CD1c-positive myeloid dendritic cell (primary cell): ENCODE data around the gene CREB3L4.
"Not testable (repeated sequence)": the region's sequence is repeated elsewhere in the genome, so short reads cannot be mapped to it uniquely, and the experiment has no call there.

Experiments used
- DNase-seq: peaks from one replicate; pipeline ENCODE4 v3.0.0-alpha.2; 2016; ENCODE audit errors: extremely low spot score

CREB3L4 gene

DNA sequence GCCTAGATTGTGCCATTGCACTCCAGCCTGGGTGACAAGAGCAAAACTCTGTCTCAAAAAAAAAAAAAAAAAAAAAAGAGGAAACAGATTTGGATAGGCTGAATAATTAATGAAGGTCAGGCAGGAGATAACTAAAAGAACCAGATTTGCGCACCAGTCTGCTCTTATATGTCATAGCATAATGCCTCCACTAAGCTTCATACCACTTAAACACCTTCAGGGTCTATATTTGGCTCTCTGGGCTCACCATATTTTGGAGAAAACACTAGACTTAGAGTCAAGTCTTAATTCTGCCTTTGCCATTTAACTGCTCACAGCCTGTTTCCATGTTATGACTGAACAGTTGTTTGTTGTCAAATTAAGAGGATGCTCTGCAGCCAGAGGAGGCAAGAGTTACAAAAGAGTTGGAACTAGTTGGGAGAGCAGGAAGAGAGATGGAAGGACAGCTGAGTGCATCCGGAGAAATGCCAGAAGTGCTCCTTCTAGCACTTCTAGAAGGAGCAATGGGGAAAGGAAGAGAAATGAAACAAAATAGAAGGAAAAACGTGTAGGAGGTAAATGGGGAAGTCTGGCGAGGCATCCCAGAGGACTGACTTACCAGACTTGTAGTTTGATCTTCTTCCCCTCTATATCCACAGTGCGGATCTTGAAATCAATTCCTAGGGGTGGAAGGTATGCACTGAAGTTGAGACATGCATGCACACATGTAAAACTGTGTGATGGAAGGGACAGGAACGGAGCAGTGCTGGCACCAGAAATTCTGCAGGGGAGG, 16.6 kb downstream of the CREB3L4 start:
- peak; percentile 61 for DNase-seq

DNA sequence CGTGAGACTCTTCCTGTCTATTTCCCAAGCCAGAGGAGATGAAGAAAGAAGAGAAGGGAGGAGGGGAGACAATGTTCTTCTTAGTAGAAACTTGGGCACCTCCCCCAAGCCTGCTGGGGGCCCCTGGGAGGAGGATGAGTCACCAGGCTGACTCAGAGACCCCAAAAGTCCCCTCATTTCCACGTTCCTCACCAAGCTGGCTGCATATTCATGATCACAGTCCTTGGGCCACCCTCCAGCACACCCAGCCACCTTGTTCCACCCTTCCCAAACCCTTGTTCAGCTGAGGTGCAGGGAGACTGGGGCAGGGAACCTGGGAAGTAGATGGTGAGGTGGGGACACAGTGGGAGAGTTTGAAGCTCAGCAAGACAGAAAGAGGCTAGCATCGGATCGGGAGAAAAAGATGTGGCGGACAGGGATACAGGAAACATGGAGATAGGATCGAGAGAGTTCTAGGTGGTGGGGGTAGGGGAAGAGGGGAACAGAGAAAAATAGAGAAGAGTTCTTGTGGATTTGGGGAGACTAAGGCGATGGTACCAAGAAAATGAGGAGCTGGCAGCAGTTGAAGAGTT, 17.7 kb downstream of the CREB3L4 start:
- peak; percentile 51 for DNase-seq

- DNase-seq = peak; percentile 72
These were observed 18.4 kb downstream of the CREB3L4 start, which contains the start of gene RAB13 for GRCh38 chr1:153985941-153986761. Gene RAB13, minus strand, starts transcription at chr1:153986339. Its CDS starts 103 bp downstream, at chr1:153986236.

DNA sequence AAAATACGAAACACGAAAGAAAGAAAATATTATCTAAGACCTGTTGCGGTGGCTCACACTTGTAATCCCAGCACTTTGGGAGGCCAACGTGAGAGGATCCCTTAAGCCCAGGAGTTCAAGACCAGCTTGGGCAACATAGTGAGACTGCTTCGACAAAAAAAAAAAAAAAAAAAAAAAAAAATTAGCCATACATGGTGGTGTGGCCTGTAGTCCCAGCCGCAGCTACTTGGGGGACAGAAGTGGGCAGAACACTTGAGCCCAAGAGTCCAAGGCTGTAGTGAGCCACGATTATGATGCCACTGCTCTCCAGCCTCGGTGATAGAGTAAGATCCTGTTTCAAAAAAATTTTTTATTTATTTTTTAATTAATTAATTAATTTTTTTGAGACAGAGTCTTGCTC, 19.9 kb downstream of the CREB3L4 start:
- DNase-seq = no peak

DNA sequence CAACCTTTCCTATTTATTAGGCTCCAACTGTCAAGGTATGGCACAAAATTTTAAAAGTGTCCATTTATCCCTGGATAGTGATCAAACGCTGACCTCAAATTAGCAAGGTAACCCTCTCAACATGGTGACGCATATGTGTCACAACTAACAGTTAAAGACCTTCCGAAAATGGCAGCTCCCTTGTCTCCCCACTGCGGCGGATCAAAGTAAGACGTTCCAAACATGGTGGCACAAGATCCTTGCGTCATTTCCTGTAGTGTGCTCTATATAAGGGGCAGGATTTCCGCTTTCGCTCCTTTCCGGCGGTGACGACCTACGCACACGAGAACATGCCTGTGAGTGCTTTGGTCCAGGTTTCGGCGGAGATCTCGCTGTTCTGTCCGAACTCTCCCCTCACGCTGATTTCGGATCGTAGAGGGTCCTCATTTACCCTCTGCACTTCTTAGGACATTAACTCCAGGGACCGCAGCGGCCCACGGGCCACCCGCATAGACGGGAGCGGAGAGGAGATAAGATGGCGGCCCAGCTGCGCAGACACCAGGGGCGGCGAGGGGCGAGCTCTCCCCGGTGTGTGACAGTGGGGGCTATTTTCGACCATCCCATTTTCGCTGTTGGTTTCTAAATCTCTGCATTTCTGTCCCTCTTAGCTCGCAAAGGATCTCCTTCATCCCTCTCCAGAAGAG, 22.9 kb downstream of the CREB3L4 start, which contains the start of gene RPS27:
RPS27 (plus strand) TSS at position 295 of the 683 bp plus-strand sequence; CDS start at position 330, 35 bp downstream.
- peak; percentile 97 for DNase-seq

- no peak for DNase-seq
These were observed 23.5 kb downstream of the CREB3L4 start for GRCh38 chr1:153991151-153991630.

- no peak for DNase-seq
These were observed 24.1 kb downstream of the CREB3L4 start for GRCh38 chr1:153991806-153992205.

- no peak for DNase-seq
These were observed 27.5 kb downstream of the CREB3L4 start for GRCh38 chr1:153995202-153995601.

GRCh38 chr1:153995640-153996039, 27.9 kb downstream of the CREB3L4 start:
- no peak for DNase-seq

GRCh38 chr1:153996882-153997281, 29.2 kb downstream of the CREB3L4 start:
- not testable (repeated sequence) for DNase-seq

DNA sequence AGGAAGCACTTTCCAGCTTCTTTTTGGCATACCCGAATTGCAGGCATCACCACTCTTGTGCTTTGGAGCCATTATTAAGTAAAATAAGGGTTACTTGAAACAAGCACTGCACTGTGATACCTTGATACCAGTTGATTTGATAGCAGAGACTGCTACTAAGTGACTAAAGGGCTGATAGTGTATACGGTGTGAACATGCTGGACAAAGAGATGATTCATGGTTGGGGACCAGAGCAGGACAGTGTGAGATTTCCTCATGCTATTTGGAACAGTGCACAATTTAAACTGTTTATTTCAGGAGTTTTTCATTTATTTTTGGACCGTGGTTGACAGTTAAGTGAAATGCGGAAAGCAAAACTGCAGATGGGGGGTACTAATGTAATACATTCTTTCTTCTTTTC, 32.7 kb downstream of the CREB3L4 start:
- no peak for DNase-seq

DNA sequence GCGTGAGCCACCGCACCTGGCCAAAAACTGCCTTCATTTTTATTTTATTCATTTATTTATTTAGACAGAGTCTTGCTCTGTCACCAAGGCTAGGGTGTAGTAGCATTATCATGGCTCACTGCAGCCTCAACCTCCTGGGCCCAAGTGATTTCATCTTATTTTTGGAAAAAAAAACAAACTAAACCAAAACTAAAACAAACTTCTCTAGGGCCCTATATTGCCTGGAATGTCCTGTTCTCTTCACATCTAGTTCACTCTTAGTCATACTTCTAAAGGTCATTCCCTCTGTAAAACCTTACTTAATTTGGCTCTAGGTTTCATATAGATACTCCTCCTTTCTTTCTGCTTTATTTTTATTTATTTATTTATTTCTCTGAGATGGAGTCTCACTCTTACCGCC, 38.4 kb downstream of the CREB3L4 start:
- no peak for DNase-seq

DNA sequence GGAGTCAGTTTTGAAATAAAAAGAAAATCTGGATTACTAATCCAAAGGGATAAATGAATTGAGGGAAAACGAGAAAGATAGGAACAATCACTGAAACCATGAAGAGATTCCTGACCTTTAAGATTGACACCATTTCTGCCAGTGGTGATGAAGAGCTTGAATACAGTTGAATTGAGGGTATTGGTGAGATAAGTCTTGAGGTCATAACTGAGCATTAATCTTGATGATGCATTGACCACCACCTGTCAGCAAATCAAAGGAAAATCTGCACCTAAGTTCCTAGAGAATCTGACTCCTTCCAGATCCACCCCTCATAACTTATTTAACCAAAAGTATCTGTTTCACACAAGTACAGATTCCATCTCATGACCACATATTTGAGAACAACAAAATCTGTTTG, 44.4 kb downstream of the CREB3L4 start:
- DNase-seq = no peak

DNA sequence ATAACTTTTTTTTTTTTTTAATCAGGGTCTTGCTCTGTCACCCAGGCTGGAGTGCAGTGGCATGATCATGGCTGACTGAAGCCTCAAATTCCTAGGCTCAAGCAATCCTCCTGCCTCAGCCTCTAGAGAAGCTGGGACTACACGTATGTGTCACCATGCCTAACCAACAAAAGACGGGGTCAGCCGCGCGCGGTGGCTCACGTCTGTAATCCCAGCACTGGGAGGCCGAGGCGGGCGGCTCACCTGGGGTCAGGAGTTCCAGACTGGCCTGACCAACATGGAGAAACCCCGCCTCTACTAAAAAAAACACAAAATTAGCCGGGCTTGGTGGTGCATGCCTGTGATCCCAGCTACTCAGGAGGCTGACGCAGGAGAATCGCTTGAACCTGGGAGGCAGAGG, 44.8 kb downstream of the CREB3L4 start:
- not testable (repeated sequence) for DNase-seq

GRCh38 chr1:154014154-154014907, 46.6 kb downstream of the CREB3L4 start:
- no peak for DNase-seq

- no peak for DNase-seq
These were observed 51.6 kb downstream of the CREB3L4 start for GRCh38 chr1:154019269-154019668.

GRCh38 chr1:154019940-154020339, 52.2 kb downstream of the CREB3L4 start:
- no peak for DNase-seq
